SK-N-SH (cell line): Measurements from ENCODE around the gene PARVG.

Experiments
- EP300 ChIP-seq, 2 experiments: IDR thresholded peaks; 2 replicates each; pipeline versions ENCODE4 v1.4.0 to v1.6.1; 2012; ENCODE audit warnings: borderline replicate concordance in 1 of 2, low read depth in 1 of 2, low read length in 1 of 2
- JUND ChIP-seq: IDR thresholded peaks from 2 replicates; pipeline ENCODE4 v1.4.0; 2012
- NRF1 ChIP-seq: IDR thresholded peaks from 2 replicates; pipeline ENCODE4 v1.6.1; 2012; ENCODE audit warnings: low read depth, mild to moderate bottlenecking, low read length
- POLR2AphosphoS5 ChIP-seq: IDR thresholded peaks from 2 replicates; pipeline ENCODE4 v1.6.1; 2012; ENCODE audit warnings: low read depth, low read length
- RCOR1 ChIP-seq: fragments of 150-350 bp; IDR thresholded peaks from 2 replicates; pipeline ENCODE4 v1.6.1; 2017; ENCODE audit warnings: antibody characterized with exemption, low read length
- TEAD4 ChIP-seq: IDR thresholded peaks from 2 replicates; pipeline ENCODE4 v1.4.0; 2012; ENCODE audit warnings: mild to moderate bottlenecking, borderline replicate concordance; ENCODE audit not compliant: insufficient read depth
- YY1 ChIP-seq: IDR thresholded peaks from 2 replicates; pipeline ENCODE4 v1.4.0; 2012; ENCODE audit warnings: low read depth, mild to moderate bottlenecking
- TF ChIP-seq, protein P1 (sequence below): fragments of 200-600 bp; sonication (generic); IDR thresholded peaks from 2 replicates; pipeline ENCODE4 v1.6.1; 2017; ENCODE audit warnings: antibody characterized with exemption, mild to moderate bottlenecking, moderate library complexity
- TF ChIP-seq, protein P2 (sequence below): IDR thresholded peaks from 2 replicates; pipeline ENCODE4 v1.6.1; 2012; ENCODE audit warnings: mild to moderate bottlenecking, low read depth, low read length, moderate library complexity
- TF ChIP-seq, protein P3 (sequence below): IDR thresholded peaks from 2 replicates; pipeline ENCODE4 v1.4.0; 2012; ENCODE audit warnings: low read depth, borderline replicate concordance

DNA sequence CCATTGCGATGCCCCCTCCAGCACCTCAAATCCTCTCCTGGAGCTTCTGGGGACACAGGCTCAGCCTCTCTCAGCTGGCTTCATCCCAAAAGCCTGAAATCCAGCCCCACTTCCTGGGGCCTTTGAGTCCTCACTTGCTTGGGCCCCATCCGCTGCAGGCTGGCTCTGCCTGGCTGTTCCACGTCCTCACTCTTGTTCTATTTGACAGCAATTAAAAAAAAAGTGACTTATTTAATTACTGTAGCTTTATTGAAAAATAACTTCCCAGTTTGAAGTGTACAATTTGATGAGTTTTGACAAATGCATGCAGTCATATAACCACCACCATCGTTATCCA lies 27.2 kb downstream of the PARVG start:
- TF ChIP-seq, protein P1, sequence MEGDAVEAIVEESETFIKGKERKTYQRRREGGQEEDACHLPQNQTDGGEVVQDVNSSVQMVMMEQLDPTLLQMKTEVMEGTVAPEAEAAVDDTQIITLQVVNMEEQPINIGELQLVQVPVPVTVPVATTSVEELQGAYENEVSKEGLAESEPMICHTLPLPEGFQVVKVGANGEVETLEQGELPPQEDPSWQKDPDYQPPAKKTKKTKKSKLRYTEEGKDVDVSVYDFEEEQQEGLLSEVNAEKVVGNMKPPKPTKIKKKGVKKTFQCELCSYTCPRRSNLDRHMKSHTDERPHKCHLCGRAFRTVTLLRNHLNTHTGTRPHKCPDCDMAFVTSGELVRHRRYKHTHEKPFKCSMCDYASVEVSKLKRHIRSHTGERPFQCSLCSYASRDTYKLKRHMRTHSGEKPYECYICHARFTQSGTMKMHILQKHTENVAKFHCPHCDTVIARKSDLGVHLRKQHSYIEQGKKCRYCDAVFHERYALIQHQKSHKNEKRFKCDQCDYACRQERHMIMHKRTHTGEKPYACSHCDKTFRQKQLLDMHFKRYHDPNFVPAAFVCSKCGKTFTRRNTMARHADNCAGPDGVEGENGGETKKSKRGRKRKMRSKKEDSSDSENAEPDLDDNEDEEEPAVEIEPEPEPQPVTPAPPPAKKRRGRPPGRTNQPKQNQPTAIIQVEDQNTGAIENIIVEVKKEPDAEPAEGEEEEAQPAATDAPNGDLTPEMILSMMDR, result no peak
- TF ChIP-seq JUND, result no peak
- TF ChIP-seq, protein P2, sequence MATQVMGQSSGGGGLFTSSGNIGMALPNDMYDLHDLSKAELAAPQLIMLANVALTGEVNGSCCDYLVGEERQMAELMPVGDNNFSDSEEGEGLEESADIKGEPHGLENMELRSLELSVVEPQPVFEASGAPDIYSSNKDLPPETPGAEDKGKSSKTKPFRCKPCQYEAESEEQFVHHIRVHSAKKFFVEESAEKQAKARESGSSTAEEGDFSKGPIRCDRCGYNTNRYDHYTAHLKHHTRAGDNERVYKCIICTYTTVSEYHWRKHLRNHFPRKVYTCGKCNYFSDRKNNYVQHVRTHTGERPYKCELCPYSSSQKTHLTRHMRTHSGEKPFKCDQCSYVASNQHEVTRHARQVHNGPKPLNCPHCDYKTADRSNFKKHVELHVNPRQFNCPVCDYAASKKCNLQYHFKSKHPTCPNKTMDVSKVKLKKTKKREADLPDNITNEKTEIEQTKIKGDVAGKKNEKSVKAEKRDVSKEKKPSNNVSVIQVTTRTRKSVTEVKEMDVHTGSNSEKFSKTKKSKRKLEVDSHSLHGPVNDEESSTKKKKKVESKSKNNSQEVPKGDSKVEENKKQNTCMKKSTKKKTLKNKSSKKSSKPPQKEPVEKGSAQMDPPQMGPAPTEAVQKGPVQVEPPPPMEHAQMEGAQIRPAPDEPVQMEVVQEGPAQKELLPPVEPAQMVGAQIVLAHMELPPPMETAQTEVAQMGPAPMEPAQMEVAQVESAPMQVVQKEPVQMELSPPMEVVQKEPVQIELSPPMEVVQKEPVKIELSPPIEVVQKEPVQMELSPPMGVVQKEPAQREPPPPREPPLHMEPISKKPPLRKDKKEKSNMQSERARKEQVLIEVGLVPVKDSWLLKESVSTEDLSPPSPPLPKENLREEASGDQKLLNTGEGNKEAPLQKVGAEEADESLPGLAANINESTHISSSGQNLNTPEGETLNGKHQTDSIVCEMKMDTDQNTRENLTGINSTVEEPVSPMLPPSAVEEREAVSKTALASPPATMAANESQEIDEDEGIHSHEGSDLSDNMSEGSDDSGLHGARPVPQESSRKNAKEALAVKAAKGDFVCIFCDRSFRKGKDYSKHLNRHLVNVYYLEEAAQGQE, result no peak
- TF ChIP-seq RCOR1, result no peak
- TF ChIP-seq EP300 (IDR thresholded peaks at IDR 0.05; ENCODE audit: borderline replicate concordance in 1 of 2, low read depth in 1 of 2, low read length in 1 of 2), result no peak
- TF ChIP-seq, protein P3, sequence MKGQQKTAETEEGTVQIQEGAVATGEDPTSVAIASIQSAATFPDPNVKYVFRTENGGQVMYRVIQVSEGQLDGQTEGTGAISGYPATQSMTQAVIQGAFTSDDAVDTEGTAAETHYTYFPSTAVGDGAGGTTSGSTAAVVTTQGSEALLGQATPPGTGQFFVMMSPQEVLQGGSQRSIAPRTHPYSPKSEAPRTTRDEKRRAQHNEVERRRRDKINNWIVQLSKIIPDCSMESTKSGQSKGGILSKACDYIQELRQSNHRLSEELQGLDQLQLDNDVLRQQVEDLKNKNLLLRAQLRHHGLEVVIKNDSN, result no peak
- TF ChIP-seq YY1, result no peak
- no peak for TF ChIP-seq POLR2AphosphoS5
- TF ChIP-seq NRF1, result no peak
- no peak for TF ChIP-seq TEAD4
